Keratinocyte (primary cell): ENCODE data around the gene WNT7B. TPM values are rescaled to one million over a fixed set of nuclear protein-coding genes. Genes with fewer than 3 reads are reported as not detected.

Experiments used
- DNase-seq: peaks from one replicate; pipeline ENCODE4 v3.0.0-alpha.2; 2011; ENCODE audit warnings: low read depth, missing footprints, low spot score
- FAIRE-seq: peaks from 2 replicates; lab custom pipeline; 2011; peaks lifted over from hg19 to GRCh38; lab: Jason Lieb, UNC
- H2AFZ ChIP-seq: 2 replicates; pipeline ENCODE4 v1.6.0; 2012; ENCODE audit warnings: low read length, control low read depth, inconsistent platforms; ENCODE audit not compliant: control insufficient read depth
- H3K27ac ChIP-seq: 2 replicates; pipeline ENCODE4 v1.5.1; 2011; ENCODE audit warnings: low read length; ENCODE audit not compliant: control insufficient read depth, insufficient read depth
- H3K27me3 ChIP-seq: 3 replicates; pipeline ENCODE4 v1.6.0; 2011; ENCODE audit warnings: low read length; ENCODE audit not compliant: control insufficient read depth, insufficient read depth; ENCODE audit errors: extremely low read depth
- H3K36me3 ChIP-seq, 2 experiments: 2 replicates in 1 of 2; 3 replicates in 1 of 2; pipeline ENCODE4 v1.5.1; 2011; ENCODE audit warnings: low read length in 2 of 2, mild to moderate bottlenecking in 1 of 2; ENCODE audit not compliant: control insufficient read depth in 2 of 2, insufficient read depth in 2 of 2; ENCODE audit errors: extremely low read depth in 1 of 2
- H3K4me1 ChIP-seq: 3 replicates; pipeline ENCODE4 v1.5.1; 2011; ENCODE audit warnings: low read length; ENCODE audit not compliant: control insufficient read depth, insufficient read depth; ENCODE audit errors: extremely low read depth
- H3K4me2 ChIP-seq: 3 replicates; pipeline ENCODE4 v1.6.0; 2011; ENCODE audit warnings: low read depth, low read length; ENCODE audit not compliant: control insufficient read depth, insufficient read depth; ENCODE audit errors: extremely low read depth
- H3K4me3 ChIP-seq, 3 experiments: fragments of 200-600 bp in 1 of 3; sonication (generic) in 1 of 3; 2 replicates in 2 of 3; 3 replicates in 1 of 3; pipeline ENCODE4 v1.5.1; 2011 to 2016; ENCODE audit warnings: low read length in 3 of 3, mild to moderate bottlenecking in 3 of 3, control low read depth in 2 of 3, inconsistent platforms in 1 of 3, low read depth in 1 of 3, mixed read lengths in 1 of 3, mixed run types in 1 of 3, moderate library complexity in 1 of 3; ENCODE audit not compliant: control insufficient read depth in 2 of 3, insufficient read depth in 2 of 3; ENCODE audit errors: extremely low read depth in 1 of 3
- H3K79me2 ChIP-seq: 2 replicates; pipeline ENCODE4 v1.6.0; 2012; ENCODE audit warnings: low read length; ENCODE audit not compliant: control insufficient read depth, insufficient read depth
- H3K9ac ChIP-seq: 3 replicates; pipeline ENCODE4 v1.6.0; 2011; ENCODE audit warnings: low read length; ENCODE audit not compliant: control insufficient read depth, insufficient read depth; ENCODE audit errors: extremely low read depth
- H3K9me1 ChIP-seq: 3 replicates; pipeline ENCODE4 v1.6.0; 2011; ENCODE audit warnings: low read length; ENCODE audit not compliant: control insufficient read depth, insufficient read depth; ENCODE audit errors: extremely low read depth
- H3K9me3 ChIP-seq: 2 replicates; pipeline ENCODE4 v1.5.1; 2012; ENCODE audit warnings: low read depth, low read length; ENCODE audit not compliant: control insufficient read depth
- H4K20me1 ChIP-seq: 3 replicates; pipeline ENCODE4 v1.6.0; 2011; ENCODE audit warnings: low read length; ENCODE audit not compliant: control insufficient read depth, insufficient read depth; ENCODE audit errors: extremely low read depth
- EZH2 ChIP-seq: IDR thresholded peaks from one replicate; pipeline ENCODE4 v1.6.1; 2012; ENCODE audit warnings: inconsistent platforms, mild to moderate bottlenecking, low read length, moderate library complexity
- dilution Hi-C: fragments of 300-500 bp; cut with MboI; formaldehyde crosslinking; loops from one replicate; pipeline ENCODE4 v1.7.0; 2020; ENCODE audit warnings: low sequenced_read_pairs; ENCODE audit not compliant: extremely low pct_ligation_motif_present
- polyA plus RNA-seq, 5 experiments: library from polyadenylated mRNA; depleted of rRNA in 3 of 5; stranded (reverse) in 3 of 5; stranded (forward) in 1 of 5; unstranded in 1 of 5; fragments of >200 nt; gene quantifications; 1 replicate in 1 of 5; 2 replicates in 3 of 5; 3 replicates in 1 of 5; pipeline versions ENCODE4 v1.2.1 to v1.2.3, GENCODE V29; 2011 to 2012; ENCODE audit warnings: missing spikeins in 2 of 5, low read depth in 1 of 5, low replicate concordance in 1 of 5
- TF ChIP-seq, protein P1 (sequence below), 3 experiments: IDR thresholded peaks in 1 of 3; conservative IDR thresholded peaks in 1 of 3; optimal IDR thresholded peaks in 1 of 3; 2 replicates in 2 of 3; 3 replicates in 1 of 3; pipeline versions ENCODE3 to v1.5.1; 2011; ENCODE audit warnings: low read length in 3 of 3, mild to moderate bottlenecking in 3 of 3, moderate library complexity in 2 of 3, control low read depth in 1 of 3, inconsistent platforms in 1 of 3; ENCODE audit not compliant: insufficient read depth in 2 of 3; ENCODE audit errors: extremely low read depth in 1 of 3

Gene WNT7B
- polyA plus RNA-seq, 1 donor (not counting 4 experiments of a cell fraction or from before 2014, with no cell fraction given), result 1.7 TPM

DNA sequence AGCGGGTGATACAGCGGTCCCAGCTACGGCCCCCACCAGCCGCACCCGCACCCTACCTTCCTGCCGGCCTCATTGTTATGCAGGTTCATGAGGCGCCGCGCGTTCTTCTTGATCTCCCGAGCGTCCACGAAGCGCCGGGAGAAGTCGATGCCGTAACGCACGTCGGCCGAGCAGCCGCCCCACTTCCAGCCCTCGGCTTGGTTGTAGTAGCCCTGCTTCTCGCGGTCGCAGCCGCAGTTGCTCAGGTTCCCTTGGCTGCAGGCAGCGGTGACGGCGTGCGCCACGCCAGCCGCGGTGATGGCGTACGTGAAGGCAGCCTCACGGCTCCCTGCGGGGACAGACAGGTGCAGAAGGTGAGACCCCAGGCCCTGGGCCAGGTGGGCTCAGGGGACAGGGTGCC is 45.9 kb downstream of the WNT7B start:
- dilution Hi-C loops, result no loop called here
- Histone ChIP-seq H3K4me2 (no peak overlapping the region), H2AFZ (no peak overlapping the region), H3K79me2 (no peaks in the 10 kb centered on the region), H3K4me3 (no peak overlapping the region), H3K27ac (no peak overlapping the region), H4K20me1 (no peaks in the 10 kb centered on the region), H3K27me3 (peaks cover 8% of the 10 kb centered on the region), H3K9me3 (no peaks in the 10 kb centered on the region), H3K9ac (no peak overlapping the region), H3K9me1 (no peaks in the 10 kb centered on the region), H3K36me3 (no peaks in the 10 kb centered on the region), H3K4me1 (peaks cover 26% of the 10 kb centered on the region)
- TF ChIP-seq EZH2, result no peak
- TF ChIP-seq, protein P1, sequence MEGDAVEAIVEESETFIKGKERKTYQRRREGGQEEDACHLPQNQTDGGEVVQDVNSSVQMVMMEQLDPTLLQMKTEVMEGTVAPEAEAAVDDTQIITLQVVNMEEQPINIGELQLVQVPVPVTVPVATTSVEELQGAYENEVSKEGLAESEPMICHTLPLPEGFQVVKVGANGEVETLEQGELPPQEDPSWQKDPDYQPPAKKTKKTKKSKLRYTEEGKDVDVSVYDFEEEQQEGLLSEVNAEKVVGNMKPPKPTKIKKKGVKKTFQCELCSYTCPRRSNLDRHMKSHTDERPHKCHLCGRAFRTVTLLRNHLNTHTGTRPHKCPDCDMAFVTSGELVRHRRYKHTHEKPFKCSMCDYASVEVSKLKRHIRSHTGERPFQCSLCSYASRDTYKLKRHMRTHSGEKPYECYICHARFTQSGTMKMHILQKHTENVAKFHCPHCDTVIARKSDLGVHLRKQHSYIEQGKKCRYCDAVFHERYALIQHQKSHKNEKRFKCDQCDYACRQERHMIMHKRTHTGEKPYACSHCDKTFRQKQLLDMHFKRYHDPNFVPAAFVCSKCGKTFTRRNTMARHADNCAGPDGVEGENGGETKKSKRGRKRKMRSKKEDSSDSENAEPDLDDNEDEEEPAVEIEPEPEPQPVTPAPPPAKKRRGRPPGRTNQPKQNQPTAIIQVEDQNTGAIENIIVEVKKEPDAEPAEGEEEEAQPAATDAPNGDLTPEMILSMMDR (optimal IDR thresholded peaks at IDR 0.05 in 1 of 3, IDR thresholded peaks at IDR 0.05 in 1 of 3, conservative IDR thresholded peaks at IDR 0.05 in 1 of 3; ENCODE audit: extremely low read depth in 1 of 3, insufficient read depth in 2 of 3, low read length in 3 of 3), result no peak
- no peak for DNase-seq
- no peak for FAIRE-seq

DNA sequence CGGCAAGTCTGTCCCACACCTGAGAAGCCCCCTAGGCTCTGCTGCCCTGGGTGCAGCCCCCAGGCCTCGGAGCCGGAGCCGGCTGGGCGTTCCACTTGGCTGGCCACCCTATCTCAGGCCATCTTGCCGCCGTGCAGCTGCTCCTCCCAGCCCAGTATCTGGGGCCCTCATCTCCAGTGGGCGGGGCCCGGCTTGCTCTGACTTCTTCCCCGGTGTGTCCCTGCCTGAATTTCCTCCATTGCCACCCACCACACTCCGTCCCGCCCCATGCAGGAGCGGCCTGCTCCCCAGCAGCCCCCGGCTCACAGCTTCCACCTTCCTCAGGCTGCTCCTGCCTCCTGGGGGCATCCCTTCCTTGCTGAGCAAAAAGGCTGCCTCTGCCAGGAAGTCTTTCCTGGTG is 46.6 kb downstream of the WNT7B start:
- H3K4me2 ChIP-seq, result no peak overlapping the region
- no peak overlapping the region for H2AFZ ChIP-seq
- FAIRE-seq (no peak), DNase-seq (no peak)
- dilution Hi-C loops, result no loop called here
- H3K79me2 ChIP-seq, result no peaks in the 10 kb centered on the region
- TF ChIP-seq EZH2, result no peak
- TF ChIP-seq, protein P1 (optimal IDR thresholded peaks at IDR 0.05 in 1 of 3, IDR thresholded peaks at IDR 0.05 in 1 of 3, conservative IDR thresholded peaks at IDR 0.05 in 1 of 3; ENCODE audit: extremely low read depth in 1 of 3, insufficient read depth in 2 of 3, low read length in 3 of 3), result no peak
- H3K9me1 ChIP-seq, result no peaks in the 10 kb centered on the region
- H3K9me3 ChIP-seq, result no peaks in the 10 kb centered on the region
- peaks cover 8% of the 10 kb centered on the region for H3K27me3 ChIP-seq
- H3K36me3 ChIP-seq, result no peaks in the 10 kb centered on the region
- no peak overlapping the region for H3K9ac ChIP-seq
- no peak overlapping the region for H3K4me3 ChIP-seq
- H4K20me1 ChIP-seq, result no peaks in the 10 kb centered on the region
- H3K27ac ChIP-seq, result no peak overlapping the region
- H3K4me1 ChIP-seq, result peaks cover 31% of the 10 kb centered on the region
